ENCODE results near the gene SLC37A1. TPM values are rescaled to one million over a fixed set of nuclear protein-coding genes. Genes with fewer than 3 reads are reported as not detected.
A peak's percentile ranks its signal among the peaks of the same experiment; 100 is the strongest.

SLC37A1 gene
- total RNA-seq, 1 donor from 2014 or later: 24.8 TPM

DNA sequence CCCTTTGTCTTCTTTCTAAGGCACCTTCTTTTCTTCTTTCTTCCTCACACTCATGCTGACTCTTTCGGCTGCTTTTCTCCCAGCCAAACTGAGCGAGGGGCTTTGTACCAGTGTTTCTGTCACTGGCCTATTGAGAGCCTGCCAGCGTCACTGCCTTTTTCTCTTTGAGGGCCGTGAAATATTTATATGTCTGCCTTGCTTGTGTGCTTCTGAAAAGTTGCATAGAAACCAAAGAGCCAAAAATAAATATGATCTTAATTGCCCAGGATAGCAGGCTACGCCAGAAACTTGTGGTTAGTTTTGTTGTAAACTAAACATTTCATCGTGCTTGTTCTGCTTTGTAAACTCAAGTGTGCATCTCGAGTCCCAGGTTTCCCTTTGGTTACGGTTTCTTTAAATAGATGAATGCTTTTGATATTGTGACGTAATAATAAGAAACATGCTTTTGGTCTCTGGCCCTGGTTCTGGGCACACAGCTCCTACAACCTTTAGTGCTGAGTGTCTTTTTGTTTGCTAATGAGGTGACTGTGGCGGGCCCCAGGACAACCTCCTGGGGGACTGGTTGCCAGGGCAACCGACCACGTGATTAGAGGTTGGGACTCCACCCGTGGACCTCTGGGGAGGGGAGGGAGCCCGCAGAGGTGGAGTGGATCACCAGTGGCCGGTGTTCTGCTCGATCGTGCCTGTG, 10.8 kb downstream of the SLC37A1 start:
- peaks cover 47% of the 10 kb centered on the region for H3K4me1 Mint-ChIP-seq (ENCODE audit: unreplicated experiment)
- no peak for DNase-seq (ENCODE audit: extremely low spot score, unreplicated experiment)
- TF ChIP-seq, protein P1, sequence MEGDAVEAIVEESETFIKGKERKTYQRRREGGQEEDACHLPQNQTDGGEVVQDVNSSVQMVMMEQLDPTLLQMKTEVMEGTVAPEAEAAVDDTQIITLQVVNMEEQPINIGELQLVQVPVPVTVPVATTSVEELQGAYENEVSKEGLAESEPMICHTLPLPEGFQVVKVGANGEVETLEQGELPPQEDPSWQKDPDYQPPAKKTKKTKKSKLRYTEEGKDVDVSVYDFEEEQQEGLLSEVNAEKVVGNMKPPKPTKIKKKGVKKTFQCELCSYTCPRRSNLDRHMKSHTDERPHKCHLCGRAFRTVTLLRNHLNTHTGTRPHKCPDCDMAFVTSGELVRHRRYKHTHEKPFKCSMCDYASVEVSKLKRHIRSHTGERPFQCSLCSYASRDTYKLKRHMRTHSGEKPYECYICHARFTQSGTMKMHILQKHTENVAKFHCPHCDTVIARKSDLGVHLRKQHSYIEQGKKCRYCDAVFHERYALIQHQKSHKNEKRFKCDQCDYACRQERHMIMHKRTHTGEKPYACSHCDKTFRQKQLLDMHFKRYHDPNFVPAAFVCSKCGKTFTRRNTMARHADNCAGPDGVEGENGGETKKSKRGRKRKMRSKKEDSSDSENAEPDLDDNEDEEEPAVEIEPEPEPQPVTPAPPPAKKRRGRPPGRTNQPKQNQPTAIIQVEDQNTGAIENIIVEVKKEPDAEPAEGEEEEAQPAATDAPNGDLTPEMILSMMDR (conservative IDR thresholded peaks at IDR 0.05): no peak
- peak overlapping the region; percentile 97 for H3K27ac Mint-ChIP-seq
- no peaks in the 10 kb centered on the region for H3K9me3 Mint-ChIP-seq
- peaks cover 9% of the 10 kb centered on the region for H3K36me3 Mint-ChIP-seq
- H3K27me3 Mint-ChIP-seq: no peaks in the 10 kb centered on the region
- H3K4me3 Mint-ChIP-seq: peak overlapping the region; percentile 84

DNA sequence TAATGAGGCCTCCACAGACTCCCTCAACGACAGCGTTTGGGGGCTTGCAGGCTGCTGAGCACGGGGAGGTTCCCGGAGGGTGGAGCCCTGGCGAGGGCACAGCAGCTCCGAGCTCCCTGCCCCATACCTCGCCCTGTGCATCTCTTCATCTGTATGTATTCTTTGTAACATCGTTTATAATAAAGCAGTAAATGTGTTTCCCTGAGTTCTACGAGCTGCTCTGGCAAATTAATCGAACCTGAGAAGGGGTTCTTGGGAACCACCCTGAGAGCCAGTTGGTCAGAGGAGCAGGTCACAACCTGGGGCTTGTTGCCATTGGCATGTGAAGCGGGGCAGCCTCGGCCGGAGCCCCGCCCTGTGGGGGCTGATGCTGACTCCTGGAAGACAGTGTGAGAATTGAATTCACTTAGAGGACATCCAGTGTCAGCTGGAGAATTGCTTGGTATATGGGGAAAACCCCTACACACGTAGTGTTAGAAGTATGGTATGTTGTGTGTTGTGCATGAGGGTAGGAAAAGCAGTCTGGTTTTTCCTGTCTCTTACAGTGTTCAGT, 11.5 kb downstream of the SLC37A1 start:
- TF ChIP-seq, protein P1 (conservative IDR thresholded peaks at IDR 0.05): no peak
- Mint-ChIP-seq H3K27ac (peak overlapping the region; percentile 97), H3K4me3 (peak overlapping the region; percentile 84), H3K9me3 (no peaks in the 10 kb centered on the region), H3K4me1 (ENCODE audit: unreplicated experiment) (peaks cover 47% of the 10 kb centered on the region), H3K27me3 (no peaks in the 10 kb centered on the region), H3K36me3 (peaks cover 5% of the 10 kb centered on the region)
- DNase-seq (ENCODE audit: extremely low spot score, unreplicated experiment): no peak

DNA sequence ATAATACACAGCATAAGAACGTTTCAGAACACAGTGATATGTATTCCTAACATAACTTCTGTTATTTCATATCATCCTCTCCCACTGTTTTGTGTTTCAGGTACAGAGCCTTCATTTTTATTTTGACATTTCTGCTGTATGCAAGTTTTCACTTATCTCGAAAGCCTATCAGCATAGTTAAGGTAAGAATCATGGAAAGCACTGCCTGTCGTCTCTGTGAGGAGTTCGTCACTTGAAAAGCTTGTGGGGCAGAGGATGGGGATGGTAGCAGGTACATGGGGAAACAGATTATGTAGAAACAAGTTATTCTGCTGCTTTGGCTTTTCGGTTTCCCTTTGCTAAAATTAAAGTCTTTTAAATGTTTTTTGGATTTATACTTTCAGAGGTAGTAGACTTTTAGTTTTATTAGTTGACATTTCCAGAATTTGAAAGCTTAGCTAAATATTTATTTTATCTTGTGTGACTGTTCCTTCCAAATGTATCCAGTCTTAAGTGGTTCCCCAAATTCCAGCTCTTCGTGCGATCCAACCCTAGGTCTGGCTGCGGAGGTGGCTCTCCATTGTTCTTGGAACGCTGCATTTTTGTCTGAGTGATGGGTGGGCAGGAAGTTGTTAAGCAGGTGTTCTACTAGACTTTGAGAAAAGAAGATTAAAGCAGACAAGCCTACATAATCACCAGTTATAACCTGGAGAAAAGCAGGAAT, 12.2 kb downstream of the SLC37A1 start:
- no peak for DNase-seq (ENCODE audit: extremely low spot score, unreplicated experiment)
- Mint-ChIP-seq H3K4me1 (ENCODE audit: unreplicated experiment) (peaks cover 47% of the 10 kb centered on the region), H3K27ac (peak overlapping the region; percentile 97), H3K27me3 (no peaks in the 10 kb centered on the region), H3K36me3 (peaks cover 5% of the 10 kb centered on the region), H3K9me3 (no peaks in the 10 kb centered on the region), H3K4me3 (peak overlapping the region; percentile 84)
- TF ChIP-seq, protein P1 (conservative IDR thresholded peaks at IDR 0.05): no peak

DNA sequence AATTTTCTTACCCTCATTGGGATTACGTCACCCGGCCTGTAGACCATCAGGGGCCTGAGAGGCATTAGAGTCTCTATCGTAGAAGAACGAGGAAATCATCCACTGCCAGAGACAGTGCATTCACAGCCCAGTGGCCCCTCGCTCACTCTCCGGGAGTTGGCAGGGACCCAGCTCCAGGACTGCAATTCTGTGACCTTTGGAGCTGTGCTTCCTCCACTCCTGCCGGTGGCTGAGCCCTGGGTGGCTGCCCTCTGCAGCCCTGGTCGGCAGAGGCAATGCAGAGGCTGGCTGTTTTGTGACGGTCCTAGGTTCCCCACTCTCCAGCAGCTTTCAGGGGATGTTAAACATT, 12.7 kb downstream of the SLC37A1 start:
- TF ChIP-seq, protein P1 (conservative IDR thresholded peaks at IDR 0.05): no peak
- Mint-ChIP-seq H3K9me3 (no peaks in the 10 kb centered on the region), H3K27me3 (no peaks in the 10 kb centered on the region), H3K4me3 (peak overlapping the region; percentile 63), H3K36me3 (peaks cover 5% of the 10 kb centered on the region), H3K27ac (peak overlapping the region; percentile 97), H3K4me1 (ENCODE audit: unreplicated experiment) (peaks cover 47% of the 10 kb centered on the region)
- DNase-seq (ENCODE audit: extremely low spot score, unreplicated experiment): no peak

DNA sequence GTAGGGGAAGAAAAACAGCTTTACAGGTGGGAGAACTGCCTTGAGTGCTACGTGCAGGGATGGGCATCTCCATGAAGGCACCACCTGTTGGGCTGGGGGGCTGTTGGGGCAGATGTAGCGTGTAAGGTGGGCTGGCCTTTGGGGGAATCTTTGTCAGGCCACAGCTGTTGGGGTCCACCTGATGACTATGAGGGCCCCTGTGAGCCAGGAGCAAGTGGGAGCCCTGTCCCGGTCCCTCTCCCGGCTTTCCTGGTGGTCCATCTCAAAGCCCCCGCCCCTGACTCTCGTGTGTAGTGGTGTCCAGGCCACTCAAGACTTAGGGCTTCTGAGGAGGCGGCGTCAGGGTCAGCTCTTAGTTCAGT, 13.5 kb downstream of the SLC37A1 start:
- Mint-ChIP-seq H3K36me3 (peaks cover 5% of the 10 kb centered on the region), H3K27ac (peak overlapping the region; percentile 97), H3K9me3 (no peaks in the 10 kb centered on the region), H3K4me3 (no peak overlapping the region), H3K27me3 (no peaks in the 10 kb centered on the region), H3K4me1 (ENCODE audit: unreplicated experiment) (peaks cover 44% of the 10 kb centered on the region)
- no peak for DNase-seq (ENCODE audit: extremely low spot score, unreplicated experiment)
- TF ChIP-seq, protein P1 (conservative IDR thresholded peaks at IDR 0.05): no peak

All from type B pancreatic cell (in vitro differentiated cells).